HCT116 (cell line): ENCODE measurements around the gene ADGRD1. TPM values are rescaled to one million over a fixed set of nuclear protein-coding genes. Genes with fewer than 3 reads are reported as not detected.
A peak's percentile ranks its signal among the peaks of the same experiment; 100 is the strongest.

Experiments used
- ATAC-seq: fragments of 200-7000 bp; cut with Tn5 transposase; 2 replicates; pipeline ENCODE4 v1.9.1; 2020; ENCODE audit warnings: mild to moderate bottlenecking, moderate library complexity
- BruUV-seq: library from RNA; stranded (reverse); fragments of 400-500 nt; replicated peaks from 2 replicates; lab custom pipeline; 2021; lab: Mats Ljungman, UMichigan
- CTCF ChIA-PET: fragments of 300-600 bp; sonication (Branson Sonifier 250); formaldehyde crosslinking; loops from one replicate; lab custom pipeline; 2021; ENCODE audit warnings: antibody characterized with exemption; lab: Charles Lee
- POLR2A ChIA-PET: fragments of 300-600, 350-600 bp; sonication (Branson Sonifier 250); formaldehyde crosslinking; loops from one replicate; lab custom pipeline; 2021; ENCODE audit warnings: antibody characterized with exemption; lab: Charles Lee
- RAD21 ChIA-PET, 2 experiments: fragments of 300-600 bp; sonication (Branson Sonifier 250); formaldehyde crosslinking; loops; one replicate each; lab custom pipeline; 2023; ENCODE audit warnings: low total read pairs in 2 of 2; ENCODE audit not compliant: uncharacterized antibody in 2 of 2, unreplicated experiment in 2 of 2, low non-redundant PET in 1 of 2; lab: Charles Lee
- DNase-seq: peaks from one replicate; pipeline ENCODE4 v3.0.0-alpha.2; 2010; ENCODE audit warnings: low read depth, low spot score
- H2AFZ ChIP-seq: fragments of 200-600 bp; shearing (Covaris generic), sonication (generic); 2 replicates; pipeline ENCODE4 v1.6.1; 2017; ENCODE audit warnings: low read depth, mixed run types, mixed read lengths, antibody characterized with exemption, low read length; ENCODE audit not compliant: poor library complexity, severe bottlenecking
- H3K27ac ChIP-seq: 2 replicates; pipeline ENCODE4 v1.5.1; 2012; ENCODE audit warnings: low read depth, low read length
- H3K27me3 ChIP-seq: fragments of 200-600 bp; sonication (generic); 2 replicates; pipeline ENCODE4 v1.6.1; 2016; ENCODE audit warnings: mixed run types, low read length, mixed read lengths; ENCODE audit not compliant: insufficient read depth
- H3K36me3 ChIP-seq, 2 experiments: fragments of 200-500 bp in 1 of 2; fragments of 200-600 bp in 1 of 2; sonication (Bioruptor generic) in 1 of 2; sonication (generic) in 1 of 2; 2 replicates each; pipeline versions ENCODE4 v1.5.1 to v1.6.1; 2014 to 2016; ENCODE audit warnings: low read length in 2 of 2, inconsistent platforms in 1 of 2, mixed read lengths in 1 of 2, mixed run types in 1 of 2; ENCODE audit not compliant: insufficient read depth in 2 of 2, control insufficient read depth in 1 of 2
- H3K4me1 ChIP-seq, 2 experiments: fragments of 200-600 bp in 1 of 2; sonication (generic) in 1 of 2; 2 replicates each; pipeline versions ENCODE4 v1.5.1 to v1.6.1; 2012 to 2017; ENCODE audit warnings: low read length in 2 of 2, inconsistent platforms in 1 of 2, mild to moderate bottlenecking in 1 of 2, mixed read lengths in 1 of 2, mixed run types in 1 of 2, moderate library complexity in 1 of 2; ENCODE audit not compliant: insufficient read depth in 2 of 2, control insufficient read depth in 1 of 2
- H3K4me2 ChIP-seq: fragments of 200-600 bp; sonication (generic); 2 replicates; pipeline ENCODE4 v1.6.1; 2017; ENCODE audit warnings: mixed run types, low read length, mixed read lengths
- H3K4me3 ChIP-seq, 2 experiments: fragments of 200-600 bp in 1 of 2; sonication (generic) in 1 of 2; replicated peaks in 1 of 2; 2 replicates each; pipeline ENCODE4 v1.5.1; 2011 to 2016; ENCODE audit warnings: low read length in 2 of 2, control low read depth in 1 of 2, low read depth in 1 of 2, mild to moderate bottlenecking in 1 of 2, mixed read lengths in 1 of 2, mixed run types in 1 of 2
- H3K79me2 ChIP-seq: fragments of 200-600 bp; sonication (generic); 2 replicates; pipeline ENCODE4 v1.6.1; 2017; ENCODE audit warnings: mild to moderate bottlenecking, mixed run types, low read length, moderate library complexity, mixed read lengths; ENCODE audit not compliant: insufficient read depth
- H3K9ac ChIP-seq: fragments of 200-600 bp; sonication (generic); 2 replicates; pipeline ENCODE4 v1.6.1; 2016; ENCODE audit warnings: low read length, mixed read lengths
- H3K9me2 ChIP-seq: fragments of 200-600 bp; sonication (generic), shearing (Covaris generic); 2 replicates; pipeline ENCODE4 v1.6.1; 2017; ENCODE audit warnings: mixed run types, mild to moderate bottlenecking, moderate library complexity; ENCODE audit not compliant: insufficient read depth
- H3K9me3 ChIP-seq, 2 experiments: fragments of 200-500 bp in 1 of 2; fragments of 200-600 bp in 1 of 2; sonication (Bioruptor generic) in 1 of 2; sonication (generic) in 1 of 2; 2 replicates each; pipeline ENCODE4 v1.6.1; 2014 to 2017; ENCODE audit warnings: low read length in 2 of 2, mixed read lengths in 2 of 2, inconsistent platforms in 1 of 2, low read depth in 1 of 2, mild to moderate bottlenecking in 1 of 2, mixed run types in 1 of 2, moderate library complexity in 1 of 2; ENCODE audit not compliant: control insufficient read depth in 1 of 2, insufficient read depth in 1 of 2
- H4K20me1 ChIP-seq: fragments of 200-600 bp; sonication (generic), shearing (Covaris generic); 2 replicates; pipeline ENCODE4 v1.6.1; 2017; ENCODE audit warnings: mixed run types, mild to moderate bottlenecking, moderate library complexity; ENCODE audit not compliant: insufficient read depth
- CBX3 ChIP-seq: IDR thresholded peaks from 2 replicates; pipeline ENCODE4 v1.6.1; 2012; ENCODE audit warnings: low read depth
- CTCF ChIP-seq, 3 experiments: fragments of 200-600 bp in 1 of 3; sonication (generic) in 1 of 3; IDR thresholded peaks in 2 of 3; conservative IDR thresholded peaks in 1 of 3; 2 replicates each; pipeline ENCODE4 v1.5.1; 2012 to 2017; ENCODE audit warnings: low read depth in 2 of 3, low read length in 2 of 3, antibody characterized with exemption in 1 of 3, borderline replicate concordance in 1 of 3, control low read depth in 1 of 3, mild to moderate bottlenecking in 1 of 3, mixed read lengths in 1 of 3, mixed run types in 1 of 3, moderate library complexity in 1 of 3; ENCODE audit not compliant: insufficient read depth in 1 of 3
- EZH2phosphoT487 ChIP-seq: fragments of 200-600 bp; IDR thresholded peaks from 2 replicates; pipeline ENCODE4 v1.6.1; 2018; ENCODE audit warnings: antibody characterized with exemption, borderline replicate concordance
- REST ChIP-seq: IDR thresholded peaks from 2 replicates; pipeline ENCODE4 v1.6.1; 2012; ENCODE audit warnings: low read depth
- SP1 ChIP-seq: IDR thresholded peaks from 2 replicates; pipeline ENCODE4 v1.6.1; 2012; ENCODE audit warnings: low read depth
- TCF7L2 ChIP-seq: IDR thresholded peaks from 2 replicates; pipeline ENCODE4 v1.7.0; 2011; ENCODE audit warnings: borderline replicate concordance, inconsistent platforms; ENCODE audit not compliant: insufficient read depth, insufficient read length; ENCODE audit errors: extremely low read depth
- ZBTB33 ChIP-seq: IDR thresholded peaks from 2 replicates; pipeline ENCODE4 v1.6.1; 2011; ENCODE audit warnings: mild to moderate bottlenecking, low read length, moderate library complexity; ENCODE audit not compliant: insufficient replicate concordance; ENCODE audit errors: extremely low read depth
- ZNF274 ChIP-seq: fragments of 200-500 bp; sonication (Bioruptor generic); IDR thresholded peaks from 2 replicates; pipeline ENCODE4 v1.6.1; 2014; ENCODE audit warnings: mild to moderate bottlenecking, low read depth, low read length, inconsistent platforms
- intact Hi-C: fragments of 100-400 bp; cut with micrococcal nuclease; formaldehyde crosslinking; loops from 2 replicates; pipeline ENCODE4 v1.10.0; 2022
- total RNA-seq: library from RNA; stranded (reverse); gene quantifications from one replicate; pipeline ENCODE4 v1.2.1, GENCODE V29; 2021; ENCODE audit not compliant: unreplicated experiment

Gene ADGRD1
- total RNA-seq, 1 experiment from 2014 or later: 0.44 TPM

- ChIA-PET CTCF (no interaction called here), RAD21 (no interaction called here), POLR2A (no interaction called here)
- Histone ChIP-seq H3K4me1 (no peaks in the 10 kb centered on the region), H4K20me1 (no peaks in the 10 kb centered on the region), H3K27ac (no peak overlapping the region), H3K9ac (no peak overlapping the region), H3K27me3 (peaks cover 6% of the 10 kb centered on the region), H3K4me3 (no peak overlapping the region), H3K36me3 (no peaks in the 10 kb centered on the region), H3K4me2 (no peak overlapping the region), H3K79me2 (no peaks in the 10 kb centered on the region), H2AFZ (no peak overlapping the region), H3K9me2 (no peaks in the 10 kb centered on the region), H3K9me3 (no peaks in the 10 kb centered on the region; a peak in 1 of 4 replicates)
- intact Hi-C loops: no loop called here
- no peak for TF ChIP-seq CTCF (IDR thresholded peaks at IDR 0.05 in 2 of 3, conservative IDR thresholded peaks at IDR 0.05 in 1 of 3; ENCODE audit: borderline replicate concordance in 1 of 3, insufficient read depth in 1 of 3, low read depth in 2 of 3, low read length in 2 of 3)
- no peak for TF ChIP-seq TCF7L2
- TF ChIP-seq ZNF274: no peak
- ATAC-seq (0 out of 2 replicates have a peak, but pooled peaks have one; percentile 33), DNase-seq (no peak)
- no TSS peak for BruUV-seq
These were observed 51.7 kb downstream of the ADGRD1 start for GRCh38 chr12:131005161-131006035.

- Histone ChIP-seq H3K4me2 (no peak overlapping the region), H3K27ac (no peak overlapping the region), H3K4me3 (no peak overlapping the region), H2AFZ (no peak overlapping the region), H3K9ac (no peak overlapping the region), H3K4me1 (no peaks in the 10 kb centered on the region), H3K27me3 (peaks cover 6% of the 10 kb centered on the region), H3K9me3 (no peaks in the 10 kb centered on the region; a peak in 1 of 4 replicates), H3K36me3 (no peaks in the 10 kb centered on the region), H4K20me1 (no peaks in the 10 kb centered on the region), H3K9me2 (no peaks in the 10 kb centered on the region), H3K79me2 (no peaks in the 10 kb centered on the region)
- ChIA-PET RAD21 (no interaction called here), POLR2A (no interaction called here), CTCF (no interaction called here)
- intact Hi-C loops: no loop called here
- no TSS peak for BruUV-seq
- DNase-seq: no peak
- no peak for ATAC-seq
- TF ChIP-seq REST (no peak), CBX3 (no peak), ZNF274 (no peak), ZBTB33 (no peak), SP1 (no peak), EZH2phosphoT487 (no peak)
These were observed 52.5 kb downstream of the ADGRD1 start for GRCh38 chr12:131006036-131006735.
